Nephron (organoid): ENCODE data around the gene IFT57.

ENCODE experiments used
- H3K27ac Mint-ChIP-seq, 3 experiments: 2 replicates each; pipeline ENCODE4 v1.8.0; 2020; ENCODE audit warnings: mixed read lengths in 3 of 3, mild to moderate bottlenecking in 2 of 3, moderate library complexity in 1 of 3
- H3K27me3 Mint-ChIP-seq: 2 replicates; pipeline ENCODE4 v1.8.0; 2021; ENCODE audit warnings: low read depth, mild to moderate bottlenecking, moderate library complexity, mixed read lengths
- H3K36me3 Mint-ChIP-seq: 2 replicates; pipeline ENCODE4 v1.8.0; 2020; ENCODE audit warnings: low read depth, mixed read lengths
- H3K4me1 Mint-ChIP-seq: 2 replicates; pipeline ENCODE4 v1.8.0; 2020; ENCODE audit warnings: mixed read lengths
- H3K4me3 Mint-ChIP-seq, 3 experiments: 2 replicates each; pipeline ENCODE4 v1.8.0; 2020; ENCODE audit warnings: mild to moderate bottlenecking in 3 of 3, mixed read lengths in 3 of 3, moderate library complexity in 2 of 3
- H3K9me3 Mint-ChIP-seq: 2 replicates; pipeline ENCODE4 v1.8.0; 2020; ENCODE audit warnings: mixed read lengths
- CTCF ChIP-seq, 3 experiments: fragments of 200-600 bp; sonication (generic); IDR thresholded peaks; one replicate each; pipeline ENCODE4 v1.5.0; 2021; ENCODE audit warnings: antibody characterized with exemption in 3 of 3; ENCODE audit not compliant: unreplicated experiment in 3 of 3

IFT57 gene

GRCh38 chr3:108117241-108117775, 104.9 kb downstream of the IFT57 start:
- Mint-ChIP-seq H3K27me3 (peaks cover 4% of the 10 kb centered on the region), H3K4me1 (no peaks in the 10 kb centered on the region), H3K9me3 (no peaks in the 10 kb centered on the region), H3K4me3 (no peak overlapping the region), H3K27ac (no peak overlapping the region), H3K36me3 (no peaks in the 10 kb centered on the region)
- no peak for TF ChIP-seq CTCF (IDR thresholded peaks at IDR 0.05; ENCODE audit: unreplicated experiment in 3 of 3)

DNA sequence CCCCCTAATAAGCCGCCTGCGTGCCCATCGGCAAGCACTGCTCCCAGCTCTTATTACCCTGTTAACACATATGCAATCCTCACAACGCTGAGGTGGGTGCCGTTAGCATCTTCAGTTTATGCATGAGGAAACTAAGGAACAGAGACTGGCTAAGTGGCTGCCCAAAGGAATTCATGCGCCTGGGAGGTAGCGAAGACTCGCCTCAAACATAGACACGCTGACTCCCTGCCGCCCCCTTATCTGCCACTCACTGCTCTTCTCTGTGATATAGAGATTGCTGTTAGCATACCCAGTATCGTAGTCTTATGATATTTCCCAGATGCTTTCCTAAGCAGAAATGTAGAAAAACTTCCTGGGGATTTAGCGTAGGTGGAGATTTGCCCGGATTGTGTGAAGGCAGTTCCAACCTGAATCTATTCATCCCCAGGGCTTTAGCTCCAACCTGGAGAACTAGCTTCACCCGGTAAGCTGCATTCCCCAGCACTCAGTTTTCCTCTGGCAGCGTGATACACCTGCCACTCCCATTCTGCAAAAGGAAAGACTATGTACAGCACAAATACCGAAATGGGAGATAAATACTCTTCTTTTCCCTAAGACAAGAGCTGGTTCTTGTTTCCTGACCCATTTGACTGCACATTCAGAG, 107.7 kb downstream of the IFT57 start:
- Mint-ChIP-seq H3K27ac (no peak overlapping the region), H3K9me3 (no peaks in the 10 kb centered on the region), H3K36me3 (no peaks in the 10 kb centered on the region), H3K4me3 (no peak overlapping the region), H3K27me3 (peaks cover 4% of the 10 kb centered on the region), H3K4me1 (no peaks in the 10 kb centered on the region)
- TF ChIP-seq CTCF (IDR thresholded peaks at IDR 0.05; ENCODE audit: unreplicated experiment in 3 of 3), result no peak

GRCh38 chr3:108113975-108114374, 108.2 kb downstream of the IFT57 start:
- H3K27ac Mint-ChIP-seq, result no peak overlapping the region
- no peak overlapping the region for H3K4me3 Mint-ChIP-seq
- H3K27me3 Mint-ChIP-seq, result peaks cover 3% of the 10 kb centered on the region
- no peaks in the 10 kb centered on the region for H3K9me3 Mint-ChIP-seq
- H3K36me3 Mint-ChIP-seq, result no peaks in the 10 kb centered on the region
- TF ChIP-seq CTCF (IDR thresholded peaks at IDR 0.05; ENCODE audit: unreplicated experiment in 3 of 3), result no peak
- H3K4me1 Mint-ChIP-seq, result no peaks in the 10 kb centered on the region

DNA sequence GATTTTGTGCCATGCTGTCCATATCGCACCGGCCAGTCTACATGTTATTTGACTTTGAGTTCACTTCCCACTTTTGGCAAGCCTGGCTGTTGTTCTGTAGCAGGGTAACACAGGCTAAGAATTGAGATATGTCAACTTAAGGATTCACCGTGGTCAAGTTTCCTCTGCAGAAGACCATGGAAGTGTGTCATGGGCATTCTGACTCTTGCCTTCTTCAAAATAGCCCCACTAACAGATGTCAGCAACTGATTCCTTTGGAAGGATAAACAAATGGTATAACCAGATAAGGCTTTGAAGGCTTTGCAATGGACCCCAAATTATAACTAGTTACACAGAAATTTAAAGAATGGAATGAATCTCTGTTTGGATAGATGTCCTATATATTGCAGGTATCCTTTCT, 111.3 kb downstream of the IFT57 start:
- TF ChIP-seq CTCF (IDR thresholded peaks at IDR 0.05; ENCODE audit: unreplicated experiment in 3 of 3), result no peak
- Mint-ChIP-seq H3K9me3 (no peaks in the 10 kb centered on the region), H3K36me3 (no peaks in the 10 kb centered on the region), H3K4me1 (no peaks in the 10 kb centered on the region), H3K4me3 (no peak overlapping the region), H3K27ac (no peak overlapping the region), H3K27me3 (no peaks in the 10 kb centered on the region)
